GM18508 (cell line): ENCODE data around the gene POLR2B.
"Not testable (repeated sequence)": the region's sequence is repeated elsewhere in the genome, so short reads cannot be mapped to it uniquely, and the experiment has no call there.

Experiments
- ATAC-seq: cut with Tn5 transposase; IDR thresholded peaks from one replicate; pipeline ENCODE4 v1.9.1; 2021; ENCODE audit warnings: moderate number of reproducible peaks; ENCODE audit not compliant: insufficient read depth, unreplicated experiment

The POLR2B gene

DNA sequence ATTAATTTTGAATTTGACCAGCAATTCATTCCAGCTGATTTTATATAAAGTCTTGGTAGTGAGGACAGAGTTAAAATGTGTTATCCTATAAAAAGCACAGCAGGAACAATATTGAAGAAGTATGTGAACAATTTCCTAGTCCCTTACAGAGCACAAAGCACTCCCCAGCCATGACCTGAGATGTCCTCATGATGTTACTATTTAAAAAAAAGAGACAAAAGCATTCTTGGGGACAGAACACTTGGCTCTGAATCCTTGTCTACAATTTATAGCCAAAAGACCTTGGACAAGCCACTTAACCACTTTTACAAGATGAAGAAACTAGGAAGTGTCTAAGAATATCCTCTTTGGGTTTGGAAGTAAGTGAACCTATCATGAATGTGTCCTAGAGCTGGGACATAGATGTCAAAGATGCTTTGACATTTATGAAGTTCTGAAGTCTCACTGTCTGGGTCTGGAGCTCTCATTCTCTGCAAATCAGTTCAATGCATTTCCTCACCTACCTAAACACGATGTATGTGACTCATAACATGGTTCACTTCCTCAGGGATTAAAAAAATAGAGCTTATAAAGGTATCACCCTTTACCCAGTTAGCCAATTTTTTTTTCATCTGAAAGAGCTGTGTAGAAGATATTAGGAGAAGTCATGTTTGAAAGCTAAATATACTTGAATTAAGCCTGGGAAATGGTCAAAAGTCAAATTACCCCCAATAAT, 70.1 kb downstream of the POLR2B start:
- no peak for ATAC-seq

DNA sequence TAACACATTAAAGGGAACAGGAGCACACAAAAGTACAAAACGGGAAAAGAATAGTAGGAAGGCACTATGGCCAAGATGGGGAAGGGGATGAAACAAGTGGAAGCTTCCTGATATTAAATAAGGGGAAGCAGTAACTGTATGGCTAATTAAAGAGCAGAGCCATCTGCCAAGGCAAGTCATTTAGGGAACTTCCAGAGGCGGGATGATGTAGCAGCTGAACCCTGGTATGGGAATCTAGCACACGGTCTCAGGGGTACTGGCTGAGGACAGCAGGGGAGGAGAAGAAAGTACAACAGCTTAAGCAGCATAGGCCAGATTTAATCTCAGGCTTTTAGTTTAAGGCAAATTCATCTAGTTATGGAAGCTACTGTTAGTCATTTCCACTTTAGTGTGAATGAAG, 72.4 kb downstream of the POLR2B start:
- no peak for ATAC-seq

DNA sequence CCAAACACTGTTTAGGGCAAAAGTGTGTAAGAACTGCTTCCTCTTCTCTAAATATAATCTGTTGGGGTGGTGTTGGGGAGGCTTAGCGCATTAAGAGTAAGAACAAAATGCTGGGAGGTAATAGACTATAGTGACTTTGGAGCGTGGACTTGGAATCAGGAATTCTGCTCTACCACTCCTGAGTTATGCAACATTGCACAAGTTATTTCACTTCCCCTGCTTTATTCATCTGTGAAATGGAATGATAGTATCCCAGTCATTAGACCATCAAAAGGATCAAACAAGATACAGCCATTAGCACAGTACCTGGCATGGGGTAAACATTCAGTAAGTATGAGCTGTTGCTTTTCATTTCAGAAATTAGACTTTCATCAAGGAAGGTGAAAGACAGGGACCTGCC, 72.8 kb downstream of the POLR2B start:
- ATAC-seq: no peak

DNA sequence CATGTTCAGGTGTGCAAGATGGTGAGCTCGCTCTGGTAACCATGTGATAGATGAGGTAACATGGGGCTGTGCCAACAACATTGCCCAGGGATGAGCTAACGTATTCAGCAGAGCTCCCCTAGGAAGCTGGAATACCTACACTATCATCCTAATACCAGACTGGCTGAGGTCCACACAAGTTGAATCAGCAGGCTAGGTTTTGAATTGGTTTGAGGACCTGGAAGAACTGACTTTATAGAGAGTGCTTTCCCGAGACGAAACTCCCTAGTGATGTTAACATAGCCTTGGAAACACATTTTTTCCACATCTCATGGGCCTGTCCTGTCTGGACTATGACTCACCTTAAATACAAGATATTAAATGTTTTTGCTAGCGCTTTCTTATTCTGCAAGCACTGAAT, 74.8 kb downstream of the POLR2B start:
- no peak for ATAC-seq

DNA sequence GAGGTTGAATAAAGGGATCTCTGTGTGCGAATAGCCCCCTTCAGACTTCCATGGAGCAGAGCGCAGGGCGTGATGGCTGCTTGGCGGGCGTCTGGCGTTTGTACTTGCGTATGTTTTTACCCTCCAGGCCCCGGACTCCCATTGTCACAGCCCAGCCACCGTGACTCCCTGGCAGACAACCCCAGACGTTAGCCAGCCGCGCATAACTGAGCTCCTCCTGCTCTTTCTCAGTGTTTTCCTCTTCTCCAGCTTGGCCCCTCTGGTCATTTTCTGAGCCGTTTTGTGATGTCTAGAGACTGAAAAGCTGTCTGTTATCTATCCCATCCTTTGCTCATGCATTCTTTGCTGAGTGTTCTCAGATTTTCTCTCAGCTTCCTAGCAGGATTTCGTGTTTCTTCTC, 77.2 kb downstream of the POLR2B start:
- ATAC-seq: no peak

DNA sequence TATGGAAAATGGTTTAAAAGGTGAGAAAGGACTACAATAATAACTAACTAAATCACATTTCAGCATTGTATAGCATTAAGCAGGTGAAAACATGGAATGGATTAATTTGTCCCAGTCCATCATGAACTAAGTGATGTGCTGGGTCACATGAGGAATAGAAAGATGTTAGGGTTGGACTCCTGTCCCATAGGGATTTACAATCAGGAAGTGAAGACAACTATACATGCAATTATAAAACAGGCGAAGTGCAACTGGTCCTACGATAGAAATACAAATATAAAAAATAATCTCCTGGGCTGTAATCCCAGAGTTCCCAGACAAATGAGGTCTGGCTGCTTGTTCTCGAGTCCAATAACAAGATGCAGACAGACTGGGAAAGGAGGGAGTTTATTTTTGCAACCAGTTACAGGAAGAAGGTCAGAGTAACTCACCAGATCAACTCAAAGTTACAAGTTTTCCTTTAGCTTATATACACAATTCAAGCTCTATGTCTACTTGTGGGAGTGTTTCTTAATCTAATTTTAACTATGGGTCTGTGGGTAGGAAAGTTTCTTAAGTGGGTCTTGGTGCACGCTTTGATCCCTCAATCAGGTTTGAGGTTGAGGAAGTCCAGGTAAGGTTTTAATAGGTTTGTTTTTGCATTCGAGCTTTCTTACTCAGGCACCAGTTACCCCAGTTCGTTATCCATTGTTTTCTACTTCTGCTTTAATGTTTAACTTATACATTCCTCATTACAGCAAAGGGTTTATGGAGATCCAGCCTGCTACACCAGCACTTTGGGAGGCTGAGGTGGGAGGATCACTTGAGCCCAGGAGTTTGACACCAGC, 81.4 kb downstream of the POLR2B start:
- no peak for ATAC-seq

DNA sequence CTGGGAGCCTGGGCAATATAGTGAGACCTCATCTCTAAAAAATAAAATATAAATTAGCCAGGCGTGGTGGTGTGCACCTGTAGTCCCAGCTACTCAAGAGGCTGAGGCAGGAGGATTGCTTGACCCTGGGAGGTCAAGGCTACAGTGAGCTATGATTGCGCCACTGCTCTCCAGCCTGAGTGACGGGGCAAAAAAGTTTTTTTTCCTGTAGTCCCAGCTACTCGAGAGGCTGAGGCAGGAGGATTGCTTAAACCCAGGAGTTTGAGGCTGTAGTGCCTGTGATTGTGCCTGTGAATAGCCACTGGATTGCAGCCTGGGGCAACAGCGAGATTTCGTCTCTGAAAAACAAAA, 82.0 kb downstream of the POLR2B start:
- not testable (repeated sequence) for ATAC-seq

DNA sequence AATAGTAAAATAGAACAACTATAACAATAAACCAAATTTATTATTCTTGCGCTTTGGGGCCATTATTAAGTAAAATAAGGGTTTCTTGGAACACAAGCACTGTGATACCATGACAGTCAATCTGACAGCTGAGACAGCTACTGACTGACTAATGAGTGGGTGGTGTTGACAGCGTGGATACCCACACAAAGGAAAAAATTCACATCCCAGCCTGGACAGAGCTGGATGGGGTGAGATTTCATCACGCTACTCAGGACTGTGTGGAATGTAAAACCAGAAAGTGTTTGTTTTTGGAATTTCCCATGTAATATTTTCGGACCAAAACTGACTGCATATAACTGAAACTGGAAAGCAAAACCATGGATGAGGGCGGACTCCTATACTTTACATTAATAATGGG, 82.7 kb downstream of the POLR2B start:
- ATAC-seq: no peak

DNA sequence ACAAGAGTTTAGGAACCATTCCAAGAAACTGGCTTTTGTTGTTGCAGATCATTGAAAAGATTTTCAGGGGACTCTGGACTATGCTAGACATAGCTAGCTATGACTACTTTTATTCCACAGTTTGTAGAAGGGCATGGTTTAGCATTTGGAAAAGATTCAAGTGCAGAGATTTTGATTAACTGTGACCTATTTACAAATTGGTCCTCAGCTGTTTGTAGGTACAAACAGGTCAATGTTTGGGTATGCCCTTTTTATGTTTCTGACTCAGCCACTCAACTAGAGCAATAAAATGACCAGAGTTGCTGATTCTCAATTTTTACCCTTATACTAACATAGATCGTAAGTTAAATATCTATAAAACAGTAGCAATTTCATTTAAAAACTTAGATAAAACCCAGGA, 84.8 kb downstream of the POLR2B start:
- no peak for ATAC-seq

DNA sequence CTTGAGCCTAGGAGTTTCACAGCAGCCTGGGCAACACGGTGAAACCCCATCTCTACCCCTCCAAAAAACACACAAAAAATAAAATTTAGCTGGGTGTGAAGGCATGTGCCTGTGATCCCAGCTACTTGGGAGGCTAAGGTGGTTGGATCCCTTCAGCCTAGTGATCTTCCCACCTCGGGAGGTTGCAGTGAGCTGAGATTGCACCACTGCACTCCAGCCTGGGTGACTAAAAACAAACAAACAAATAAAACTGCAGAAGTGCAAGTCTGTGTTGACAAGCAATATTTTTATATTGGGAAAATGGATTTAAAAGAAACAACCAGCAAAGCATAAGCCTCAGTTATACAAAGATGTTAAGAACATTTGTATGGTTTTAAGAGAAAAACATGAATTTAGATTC, 85.4 kb downstream of the POLR2B start:
- no peak for ATAC-seq

DNA sequence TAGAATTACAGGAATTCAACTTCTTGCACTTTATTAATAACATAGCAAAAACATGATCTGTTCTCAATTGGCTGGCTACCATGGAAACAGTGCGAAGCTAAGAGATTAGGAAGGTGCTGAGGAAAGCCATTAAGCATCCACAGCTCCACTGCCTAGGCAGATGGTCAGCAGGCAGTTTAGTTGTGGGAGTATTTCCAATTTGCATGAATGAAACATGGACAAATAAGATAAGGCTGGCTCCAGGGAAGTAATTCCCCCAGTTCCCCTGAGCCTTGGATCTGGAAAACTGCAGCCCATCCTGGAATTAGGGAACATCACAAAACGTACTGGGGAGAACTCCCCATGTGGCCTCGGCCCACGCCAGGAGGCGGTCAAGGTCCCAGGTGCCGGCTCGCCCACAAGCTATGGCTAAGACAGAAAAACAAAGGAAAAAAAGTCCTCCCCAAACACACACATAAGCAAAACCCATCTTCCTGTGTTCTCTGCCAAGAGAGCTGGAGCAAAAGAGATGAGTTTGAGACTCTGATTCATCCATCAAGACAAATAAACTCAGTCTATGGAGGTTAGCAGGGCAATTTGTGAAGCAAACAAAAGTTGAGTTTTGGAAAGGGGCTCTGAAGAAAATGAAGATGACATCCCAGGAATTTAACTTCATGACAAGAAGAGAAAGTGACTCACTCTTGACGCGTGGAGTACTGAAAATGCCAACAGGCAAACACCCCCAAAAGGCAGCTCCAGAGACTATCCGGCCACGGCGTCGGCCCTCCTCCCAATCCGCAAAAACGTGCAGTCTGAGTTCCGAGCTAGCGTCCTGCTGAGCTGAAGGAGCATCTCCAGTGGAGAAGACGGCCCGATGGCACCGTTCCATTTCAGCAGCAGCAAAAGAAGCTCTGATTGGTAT, 86.4 kb downstream of the POLR2B start:
- no peak for ATAC-seq

DNA sequence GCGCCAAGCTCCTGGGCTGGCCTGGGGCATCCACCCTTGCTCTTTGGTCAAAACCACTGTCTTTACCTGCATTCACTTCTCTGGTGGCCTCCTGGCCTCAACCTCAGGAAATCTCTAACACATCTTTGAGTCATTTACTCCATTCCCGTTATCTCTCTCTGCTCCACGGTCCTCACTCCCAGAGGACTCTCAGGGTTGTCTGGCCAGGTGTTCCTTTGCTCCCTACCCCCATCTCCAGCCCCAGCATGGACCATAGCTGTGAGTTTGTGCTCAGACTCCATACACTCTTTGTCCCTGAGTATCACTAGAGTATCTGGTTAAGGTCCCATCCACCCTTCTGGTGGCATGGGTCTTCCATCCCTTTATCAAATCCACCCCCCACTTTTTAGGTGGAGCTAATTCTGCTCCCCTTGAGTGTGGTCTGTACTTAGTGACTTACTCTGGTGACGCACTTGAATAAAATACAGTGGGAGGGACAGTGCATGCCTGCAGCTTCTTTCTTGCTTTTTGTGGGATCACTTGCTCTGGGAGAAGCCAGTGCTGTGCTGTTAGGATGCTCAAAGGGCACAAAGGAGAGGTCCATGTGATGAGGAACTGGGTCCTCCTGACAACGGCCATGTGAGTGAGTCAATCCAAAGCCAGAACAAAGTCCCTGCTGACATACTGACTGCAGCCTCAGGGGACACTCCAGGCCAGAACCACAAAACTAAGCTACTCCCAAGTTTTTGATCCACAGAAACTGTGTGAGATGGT, 87.2 kb downstream of the POLR2B start:
- no peak for ATAC-seq

DNA sequence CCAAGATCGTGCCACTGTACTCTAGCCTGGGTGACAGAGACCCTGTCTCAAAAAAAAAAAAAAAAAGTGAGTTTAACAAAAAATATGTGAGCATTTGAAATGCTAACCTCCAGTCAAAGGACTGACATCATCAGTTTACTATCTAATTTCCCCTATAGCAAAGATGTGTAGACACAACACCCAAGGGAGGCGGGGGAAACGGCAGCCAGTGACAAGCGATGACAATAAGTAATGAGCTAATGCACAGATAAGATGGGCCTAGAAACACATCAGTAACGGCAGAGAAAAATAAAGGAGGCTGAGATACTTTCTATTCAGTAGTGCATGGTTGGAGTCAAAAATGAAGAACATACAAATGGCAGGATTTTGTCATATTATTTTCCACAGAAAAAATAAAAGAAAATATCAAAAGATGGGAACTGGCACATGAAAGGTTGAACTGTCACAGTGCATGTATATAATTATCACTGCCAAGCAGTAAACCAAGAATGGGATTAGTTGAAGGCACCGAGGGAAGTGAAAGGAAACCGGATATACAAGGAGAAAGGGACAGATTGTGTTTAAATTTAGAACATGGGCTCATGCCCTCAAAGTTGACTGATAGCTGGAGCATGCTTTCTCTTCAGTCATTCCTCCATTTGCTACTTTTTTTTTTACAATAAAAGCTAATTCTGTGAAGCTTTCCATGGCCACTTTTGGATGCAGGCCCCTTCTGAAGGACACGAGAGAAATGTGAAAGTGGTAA, 89.7 kb downstream of the POLR2B start:
- no peak for ATAC-seq

DNA sequence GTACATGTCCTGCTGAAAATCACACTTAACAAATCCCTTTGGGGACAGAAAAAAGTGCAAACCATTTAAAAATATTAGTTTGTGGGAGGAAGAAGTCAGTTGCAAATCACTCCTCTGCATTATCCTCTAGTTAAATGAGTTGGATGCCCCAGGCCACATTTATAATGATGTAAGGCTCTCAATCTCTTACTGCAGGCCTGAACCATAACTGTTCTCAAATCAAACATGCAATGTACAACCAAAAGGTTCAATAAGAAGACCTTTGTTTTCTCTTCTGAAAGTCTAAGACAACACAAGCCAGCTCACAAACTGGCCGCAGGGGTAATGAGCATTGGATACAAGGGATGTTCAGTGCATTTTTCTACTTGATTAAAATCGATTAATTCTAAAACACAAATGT, 91.8 kb downstream of the POLR2B start:
- no peak for ATAC-seq

DNA sequence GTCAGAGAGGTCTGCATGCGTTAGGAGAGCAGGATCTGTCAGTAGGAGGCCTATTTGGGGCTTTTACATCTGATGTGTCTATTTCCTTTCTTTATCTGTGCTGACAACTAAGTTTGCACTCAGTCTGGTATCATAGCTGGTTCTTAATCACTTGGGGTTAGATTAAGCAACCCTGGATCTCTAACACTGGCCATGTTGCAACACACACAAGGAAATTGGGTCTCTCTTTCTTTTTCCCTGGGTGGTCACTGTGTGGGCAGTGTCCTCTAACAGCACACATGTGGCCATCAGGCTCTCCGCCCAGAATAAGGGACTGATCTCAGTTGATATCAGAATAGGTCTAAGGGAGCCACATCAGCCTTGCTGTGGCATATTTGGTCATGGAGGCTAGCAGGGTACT, 92.6 kb downstream of the POLR2B start:
- no peak for ATAC-seq

DNA sequence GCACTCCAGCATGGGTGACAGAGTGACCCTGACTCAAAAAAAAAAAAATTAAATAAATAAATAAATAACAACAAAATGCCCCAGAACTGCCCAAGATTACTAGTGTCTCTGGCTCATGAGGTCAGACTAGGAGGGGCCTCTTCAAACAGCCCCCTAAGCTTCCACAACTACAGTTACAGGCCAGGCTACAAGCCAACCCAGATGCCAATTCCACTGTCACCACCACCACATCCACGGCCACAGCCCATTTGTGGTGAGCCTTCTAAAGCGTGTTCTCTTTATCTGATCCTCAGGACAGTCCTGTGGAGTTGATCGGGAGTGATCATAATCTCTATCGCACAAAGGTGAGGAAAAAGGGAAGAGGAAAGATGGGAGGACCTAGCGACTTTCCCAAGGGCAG, 94.9 kb downstream of the POLR2B start:
- ATAC-seq: no peak

DNA sequence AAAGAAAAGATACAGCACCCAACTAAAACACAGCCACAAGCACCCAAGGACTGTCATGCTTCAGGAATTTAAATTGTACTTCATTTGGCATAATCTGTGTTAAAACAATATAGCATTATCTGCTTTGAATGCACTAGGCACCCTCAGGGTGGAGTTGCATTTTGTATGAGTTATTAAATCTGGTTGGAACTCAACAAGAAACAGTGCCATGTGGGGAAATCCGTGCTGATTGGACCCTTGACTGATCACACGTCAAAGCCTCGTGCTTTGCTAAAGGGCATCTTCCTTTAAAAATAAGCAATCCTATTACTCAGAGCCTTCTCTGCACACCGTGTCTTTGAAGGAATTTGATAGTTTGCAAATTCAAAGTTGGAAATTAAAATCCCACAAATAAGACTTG, 96.0 kb downstream of the POLR2B start:
- no peak for ATAC-seq

DNA sequence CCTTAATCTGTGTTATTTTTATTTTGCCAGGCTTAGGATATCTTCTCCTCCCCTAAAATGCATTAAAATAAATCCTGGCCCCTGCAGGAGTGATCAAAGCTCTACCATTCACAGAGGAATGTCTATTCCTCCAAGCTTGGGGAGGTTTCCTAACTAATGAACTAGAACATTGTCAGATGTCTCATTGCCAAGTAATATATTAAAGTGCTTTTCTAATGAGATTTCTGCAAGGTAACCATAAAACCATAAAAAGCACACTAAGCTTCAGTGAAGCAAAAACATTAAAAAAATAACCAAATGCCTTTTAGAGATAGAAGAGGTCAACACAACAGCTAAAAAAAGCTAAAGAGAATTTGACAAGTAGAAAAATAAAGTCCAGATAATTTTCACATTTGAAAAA, 96.7 kb downstream of the POLR2B start:
- ATAC-seq: no peak

DNA sequence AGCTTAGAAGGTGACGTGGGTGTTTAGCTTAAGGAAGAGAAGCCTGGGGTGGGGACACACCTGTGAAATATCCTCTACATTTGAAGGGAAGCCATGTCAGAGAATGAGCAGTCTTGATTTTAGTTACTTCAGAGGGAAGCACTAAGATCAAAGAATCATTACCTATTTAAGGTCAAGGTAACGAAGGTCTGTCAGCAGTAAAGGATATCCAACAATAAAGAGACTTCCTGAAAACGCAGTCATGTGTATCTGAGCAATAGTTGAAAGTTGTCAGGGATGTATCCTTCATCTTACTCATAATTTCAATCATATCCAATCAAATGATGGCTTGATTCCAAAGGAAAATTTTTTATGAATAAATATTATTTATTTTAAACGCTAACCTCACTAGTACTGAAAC, 98.0 kb downstream of the POLR2B start:
- ATAC-seq: no peak
